Neural cell (in vitro differentiated cells): Measurements from ENCODE around the gene PLEKHM3. TPM values are rescaled to one million over a fixed set of nuclear protein-coding genes. Genes with fewer than 3 reads are reported as not detected.

Experiments
- H2AFZ ChIP-seq: fragments of 200-600, 300-800 bp; sonication (generic), shearing (Covaris generic); 2 replicates; pipeline ENCODE4 v1.6.0; 2014; ENCODE audit warnings: low read depth, mild to moderate bottlenecking, antibody characterized with exemption, low read length, moderate library complexity
- H3F3A ChIP-seq: fragments of 200-600 bp; shearing (Covaris generic); 2 replicates; pipeline ENCODE4 v1.6.1; 2016; ENCODE audit warnings: mild to moderate bottlenecking, moderate library complexity, mixed read lengths, antibody characterized with exemption, low read length; ENCODE audit not compliant: insufficient read depth, poor library complexity, severe bottlenecking
- H3K27ac ChIP-seq: fragments of 200-600, 300-800 bp; sonication (generic), shearing (Covaris generic); 2 replicates; pipeline ENCODE4 v1.5.1; 2014; ENCODE audit warnings: mild to moderate bottlenecking, low read length, moderate library complexity
- H3K27me3 ChIP-seq: fragments of 300-800, 200-600 bp; sonication (generic), shearing (Covaris generic); 2 replicates; pipeline ENCODE4 v1.6.0; 2014; ENCODE audit warnings: mild to moderate bottlenecking, low read depth, low read length, moderate library complexity; ENCODE audit not compliant: insufficient read depth
- H3K36me3 ChIP-seq: fragments of 300-800, 200-600 bp; sonication (generic), shearing (Covaris generic); 2 replicates; pipeline ENCODE4 v1.5.1; 2014; ENCODE audit warnings: mild to moderate bottlenecking, antibody characterized with exemption, low read length, moderate library complexity; ENCODE audit not compliant: insufficient read depth
- H3K4me2 ChIP-seq: fragments of 300-800, 200-600 bp; sonication (generic), shearing (Covaris generic); 2 replicates; pipeline ENCODE4 v1.6.0; 2014; ENCODE audit warnings: mild to moderate bottlenecking, low read length
- H3K4me3 ChIP-seq: fragments of 300-800, 200-600 bp; sonication (generic), shearing (Covaris generic); 2 replicates; pipeline ENCODE4 v1.5.1; 2014; ENCODE audit warnings: mild to moderate bottlenecking, low read length, moderate library complexity
- H3K79me2 ChIP-seq: fragments of 200-600 bp; shearing (Covaris generic); replicated peaks from 2 replicates; pipeline ENCODE4 v1.6.0; 2014; ENCODE audit warnings: mild to moderate bottlenecking, low read length, moderate library complexity; ENCODE audit not compliant: insufficient read depth
- H3K9ac ChIP-seq: fragments of 300-800, 200-600 bp; sonication (generic), shearing (Covaris generic); 2 replicates; pipeline ENCODE4 v1.6.1; 2016; ENCODE audit warnings: mild to moderate bottlenecking, low read length, mixed read lengths
- H3K9me2 ChIP-seq: fragments of 200-600 bp; shearing (Covaris generic); 2 replicates; pipeline ENCODE4 v1.6.1; 2016; ENCODE audit warnings: mild to moderate bottlenecking, low read length, mixed read lengths; ENCODE audit not compliant: insufficient read depth
- H3K9me3 ChIP-seq: fragments of 200-600, 300-800 bp; sonication (generic), shearing (Covaris generic); 2 replicates; pipeline ENCODE4 v1.6.1; 2016; ENCODE audit warnings: mild to moderate bottlenecking, mixed run types, low read length, moderate library complexity, mixed read lengths
- H4K20me1 ChIP-seq: fragments of 200-600 bp; shearing (Covaris generic); 2 replicates; pipeline ENCODE4 v1.6.1; 2016; ENCODE audit warnings: mild to moderate bottlenecking, mixed run types; ENCODE audit not compliant: insufficient read depth
- CTCF ChIP-seq: fragments of 450-650 bp; IDR thresholded peaks from 2 replicates; pipeline ENCODE4 v1.5.1; 2014; ENCODE audit warnings: antibody characterized with exemption, mild to moderate bottlenecking, moderate library complexity; ENCODE audit not compliant: poor library complexity, severe bottlenecking
- EP300 ChIP-seq: fragments of 450-650 bp; conservative IDR thresholded peaks from 2 replicates; pipeline ENCODE4 v1.6.1; 2014; ENCODE audit warnings: antibody characterized with exemption, mild to moderate bottlenecking, moderate library complexity; ENCODE audit not compliant: poor library complexity, severe bottlenecking
- EZH2 ChIP-seq: fragments of 200-600, 300-800 bp; shearing (Covaris generic), sonication (generic); IDR thresholded peaks from 2 replicates; pipeline ENCODE4 v1.6.1; 2014; ENCODE audit warnings: antibody characterized with exemption, low read length, borderline replicate concordance, mild to moderate bottlenecking; ENCODE audit not compliant: insufficient read depth, poor library complexity, severe bottlenecking
- MXI1 ChIP-seq: fragments of 450-650 bp; conservative IDR thresholded peaks from 2 replicates; pipeline ENCODE4 v1.6.1; 2014; ENCODE audit warnings: antibody characterized with exemption, mild to moderate bottlenecking; ENCODE audit not compliant: poor library complexity, severe bottlenecking
- POLR2AphosphoS5 ChIP-seq: IDR thresholded peaks from 2 replicates; pipeline ENCODE4 v1.6.1; 2012
- RAD21 ChIP-seq: fragments of 450-650 bp; conservative IDR thresholded peaks from 2 replicates; pipeline ENCODE4 v1.6.1; 2014; ENCODE audit warnings: antibody characterized with exemption, mild to moderate bottlenecking, moderate library complexity
- REST ChIP-seq: IDR thresholded peaks from 2 replicates; pipeline ENCODE4 v1.6.1; 2012; ENCODE audit warnings: borderline replicate concordance
- SMC3 ChIP-seq: fragments of 450-650 bp; conservative IDR thresholded peaks from 2 replicates; pipeline ENCODE4 v1.6.1; 2014; ENCODE audit warnings: antibody characterized with exemption, mild to moderate bottlenecking, moderate library complexity; ENCODE audit not compliant: poor library complexity
- TAF1 ChIP-seq: IDR thresholded peaks from 2 replicates; pipeline ENCODE4 v1.6.1; 2012; ENCODE audit warnings: low read depth
- polyA plus RNA-seq: library from polyadenylated mRNA; depleted of rRNA; stranded (reverse); fragments of >200 nt; gene quantifications from 2 replicates; pipeline ENCODE4 v1.2.3, GENCODE V29; 2014

The PLEKHM3 gene
- polyA plus RNA-seq, 1 donor from 2014 or later, result 13.4 TPM

- H3F3A ChIP-seq, result no peaks in the 10 kb centered on the region
- no peaks in the 10 kb centered on the region for H4K20me1 ChIP-seq
- no peaks in the 10 kb centered on the region for H3K9me2 ChIP-seq
- no peak for TF ChIP-seq TAF1
- no peak for TF ChIP-seq SMC3
- no peak for TF ChIP-seq CTCF
- no peak for TF ChIP-seq MXI1
- TF ChIP-seq REST, result no peak
- no peak for TF ChIP-seq EP300
- TF ChIP-seq RAD21, result no peak
- no peak for TF ChIP-seq EZH2
- TF ChIP-seq POLR2AphosphoS5, result no peak
- H3K4me3 ChIP-seq, result no peak overlapping the region
- peaks cover 14% of the 10 kb centered on the region for H3K27me3 ChIP-seq
- H2AFZ ChIP-seq, result no peak overlapping the region
- H3K27ac ChIP-seq, result no peak overlapping the region
- H3K36me3 ChIP-seq, result no peaks in the 10 kb centered on the region
- H3K79me2 ChIP-seq, result peaks cover 4% of the 10 kb centered on the region
- no peak overlapping the region for H3K4me2 ChIP-seq
- H3K9me3 ChIP-seq, result no peaks in the 10 kb centered on the region
- H3K9ac ChIP-seq, result no peak overlapping the region
Observed at GRCh38 chr2:207772844-207773205, 252.5 kb downstream of the PLEKHM3 start.

DNA sequence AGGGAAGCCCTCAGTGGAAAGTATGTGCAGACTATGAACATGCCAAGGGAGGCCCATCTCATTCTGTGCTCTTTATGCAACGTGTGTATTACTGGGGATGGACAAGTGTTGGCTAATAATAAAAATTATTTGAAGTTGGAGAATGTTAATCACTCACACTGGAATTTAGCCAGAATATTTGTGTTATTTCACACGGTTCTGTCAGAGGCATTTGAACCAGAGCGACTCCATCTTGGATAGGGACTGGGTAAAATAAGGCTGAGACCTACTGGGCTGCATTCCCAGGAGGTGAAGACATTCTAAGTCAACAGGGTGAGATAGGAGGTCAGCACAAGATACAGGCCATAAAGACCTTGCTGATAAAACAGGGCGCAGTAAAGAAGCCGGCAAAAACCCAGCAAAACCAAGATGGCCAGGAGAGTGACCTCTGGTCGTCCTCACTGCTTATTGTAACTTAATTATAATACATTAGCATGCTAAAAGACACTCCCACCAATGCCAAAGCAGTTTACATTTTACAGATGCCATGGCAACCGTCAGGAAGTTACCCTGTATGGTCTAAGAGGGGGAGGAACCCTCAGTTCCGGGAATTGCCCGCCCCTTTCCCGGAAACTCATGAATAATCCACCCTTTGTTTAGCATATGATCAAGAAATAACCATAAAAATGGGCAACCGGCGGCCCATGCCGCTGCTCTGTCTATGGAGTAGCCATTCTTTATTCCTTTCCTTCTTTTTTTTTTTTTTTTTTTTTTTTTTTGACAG is 253.1 kb downstream of the PLEKHM3 start:
- Histone ChIP-seq H4K20me1 (no peaks in the 10 kb centered on the region), H3K36me3 (no peaks in the 10 kb centered on the region), H3K27ac (no peak overlapping the region), H3F3A (no peaks in the 10 kb centered on the region), H3K9ac (no peak overlapping the region), H3K4me3 (no peak overlapping the region), H3K27me3 (peaks cover 18% of the 10 kb centered on the region), H3K79me2 (peaks cover 9% of the 10 kb centered on the region), H3K4me2 (no peak overlapping the region), H2AFZ (no peak overlapping the region), H3K9me3 (no peaks in the 10 kb centered on the region), H3K9me2 (no peaks in the 10 kb centered on the region)
- no peak for TF ChIP-seq SMC3
- no peak for TF ChIP-seq TAF1
- no peak for TF ChIP-seq POLR2AphosphoS5
- TF ChIP-seq REST, result no peak
- TF ChIP-seq EP300, result no peak
- TF ChIP-seq RAD21, result no peak
- TF ChIP-seq MXI1, result no peak
- no peak for TF ChIP-seq CTCF
- no peak for TF ChIP-seq EZH2
